GM21825 (cell line): Measurements from ENCODE around the gene MLKL.
A peak's percentile ranks its signal among the peaks of the same experiment; 100 is the strongest.

Experiments used
- ATAC-seq: cut with Tn5 transposase; IDR thresholded peaks from one replicate; pipeline ENCODE4 v1.9.1; 2021; ENCODE audit warnings: mild to moderate bottlenecking, moderate library complexity; ENCODE audit not compliant: unreplicated experiment

The MLKL gene

GRCh38 chr16:74700438-74701225 is at the start of gene MLKL:
MLKL (minus strand) TSS chr16:74700862; CDS start chr16:74695757, 5,105 bp downstream.
- peak; percentile 52 for ATAC-seq

DNA sequence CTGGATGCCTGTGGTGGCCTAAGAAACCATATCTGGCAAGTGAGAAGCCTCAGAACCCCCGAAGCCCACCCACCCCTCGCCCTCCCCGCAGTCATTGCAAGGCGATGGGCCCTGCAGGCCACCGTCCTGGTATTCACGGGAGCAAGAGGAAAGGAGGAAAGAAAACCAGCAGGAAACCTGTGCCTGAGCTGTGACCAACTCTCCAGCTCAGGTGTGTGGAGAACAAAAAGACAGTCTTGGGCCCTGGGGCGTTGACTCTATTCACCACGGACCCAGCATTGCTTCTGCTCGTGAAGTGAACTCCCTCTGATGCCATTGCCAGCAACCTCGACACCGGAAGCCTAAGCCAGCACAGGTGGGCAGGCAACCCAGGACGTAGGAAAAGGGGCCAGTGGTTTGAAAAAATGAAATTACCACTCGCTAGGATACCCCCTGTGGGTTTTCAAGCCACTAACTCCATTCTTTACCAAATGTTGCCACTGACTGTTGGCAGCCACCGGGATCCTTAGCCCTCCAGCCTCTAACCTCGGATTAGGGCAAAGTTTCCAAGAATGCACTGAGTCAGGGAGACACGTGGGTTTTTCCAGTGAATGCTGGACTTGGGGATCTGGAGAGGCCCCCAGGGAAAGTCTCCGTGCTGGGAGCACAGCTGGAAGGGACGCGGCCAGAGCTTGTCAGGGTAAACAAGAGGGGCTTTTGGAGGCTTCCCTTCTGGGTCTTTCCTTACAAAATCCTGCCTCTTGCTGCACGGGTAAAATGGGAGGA is 48.8 kb upstream of the MLKL start:
- ATAC-seq = no peak

DNA sequence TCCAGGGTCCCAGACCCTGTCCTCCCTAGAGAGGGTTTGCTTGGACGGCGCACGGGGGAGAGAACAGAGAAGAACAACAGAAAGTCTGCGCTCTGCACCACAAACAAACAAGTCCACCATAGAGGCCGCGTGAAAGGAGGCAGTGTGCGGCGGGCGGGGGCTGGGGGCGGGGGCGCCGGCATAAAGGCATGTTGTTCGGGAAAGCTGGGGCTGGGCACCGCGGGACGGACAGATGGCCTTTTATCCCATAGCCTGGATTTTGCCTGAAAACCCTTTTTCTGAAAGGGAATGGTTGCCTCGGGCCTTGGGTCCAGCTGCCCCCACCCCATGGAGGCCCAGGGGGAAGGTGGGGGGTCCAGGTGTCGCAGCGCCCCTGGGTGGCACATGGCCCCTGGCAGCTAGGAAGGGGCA is 48.0 kb upstream of the MLKL start:
- ATAC-seq = no peak

- ATAC-seq = no peak
These were observed 47.3 kb upstream of the MLKL start for GRCh38 chr16:74747716-74748615.

- no peak for ATAC-seq
These were observed 45.3 kb upstream of the MLKL start for GRCh38 chr16:74745926-74746325.

- no peak for ATAC-seq
These were observed 44.5 kb upstream of the MLKL start for GRCh38 chr16:74745109-74745615.

DNA sequence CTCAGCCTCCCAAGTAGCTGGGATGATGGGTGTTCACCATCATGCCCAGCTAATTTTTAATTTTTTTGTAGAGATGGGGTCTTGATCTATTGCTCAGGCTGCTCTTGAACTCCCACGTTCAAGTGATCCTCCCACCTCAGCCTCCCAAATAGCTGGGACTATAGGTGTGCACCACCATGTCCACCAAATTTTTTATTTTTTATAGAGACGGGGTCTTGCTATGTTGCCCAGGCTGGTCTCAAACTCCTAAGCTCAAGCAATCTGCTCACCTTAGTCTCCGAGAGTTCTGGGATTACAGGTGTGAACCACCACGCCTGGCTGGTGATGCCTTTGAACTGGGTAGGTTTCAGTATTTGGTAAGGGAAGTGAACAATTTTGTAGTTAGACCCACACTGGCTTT is 43.9 kb upstream of the MLKL start:
- no peak for ATAC-seq

DNA sequence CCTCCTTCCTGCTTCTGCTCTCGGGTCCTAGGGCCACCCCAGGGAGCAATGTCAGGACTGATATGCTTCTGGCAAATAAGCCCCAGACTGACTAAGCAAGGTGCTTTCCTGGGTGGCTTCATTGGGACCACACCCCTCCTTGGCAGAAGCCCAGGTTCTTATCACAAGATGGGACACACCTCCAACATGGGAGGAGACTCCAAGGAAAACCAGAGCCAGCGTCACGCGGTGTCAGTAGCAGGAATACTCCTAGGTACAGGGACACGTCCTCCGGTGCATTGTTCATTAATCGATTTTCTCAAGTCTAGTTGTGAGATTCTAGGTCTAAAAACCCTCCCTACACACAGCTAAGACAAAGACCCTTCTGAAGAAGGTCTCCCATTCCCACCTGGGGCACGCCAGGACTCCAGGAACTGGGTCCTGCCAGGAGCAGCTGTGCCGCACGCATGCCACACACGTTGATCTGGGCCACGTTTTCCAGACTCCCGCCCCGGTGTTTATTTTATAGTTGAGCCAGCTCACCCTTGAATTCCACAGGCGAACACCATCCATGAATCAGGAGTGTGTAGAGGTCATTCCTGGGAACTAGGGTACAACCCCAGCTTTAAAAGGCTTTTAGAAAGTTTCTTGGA is 43.1 kb upstream of the MLKL start:
- no peak for ATAC-seq

DNA sequence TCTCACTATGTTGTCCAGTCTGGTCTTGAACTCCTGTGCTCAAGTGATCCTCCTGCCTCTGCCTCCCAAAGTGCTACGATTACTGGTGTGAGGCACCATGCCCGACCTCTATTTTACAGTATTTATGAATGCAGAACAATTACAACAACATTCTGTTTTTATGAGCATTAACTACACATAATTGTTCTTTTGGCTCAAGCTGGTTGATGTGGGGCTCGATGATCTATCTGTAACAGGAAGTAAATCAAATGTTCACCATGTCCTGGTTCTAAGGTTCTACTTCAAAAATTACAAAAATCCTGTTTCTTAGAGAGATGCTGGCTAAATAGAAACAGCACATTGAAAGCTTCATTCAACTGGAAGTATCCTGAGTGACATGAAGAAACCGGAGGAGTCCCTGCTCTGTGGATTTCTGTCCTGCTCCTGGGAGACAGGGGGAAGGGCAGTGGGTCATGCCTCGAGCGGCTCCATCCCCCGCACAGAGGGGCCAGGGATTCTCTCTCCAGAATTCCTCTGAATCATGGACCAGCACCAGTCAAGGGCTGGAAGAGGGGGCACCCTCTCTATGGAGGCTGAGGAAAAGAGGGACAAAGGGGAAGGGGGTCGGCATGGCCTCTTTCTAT is 42.5 kb upstream of the MLKL start:
- no peak for ATAC-seq

DNA sequence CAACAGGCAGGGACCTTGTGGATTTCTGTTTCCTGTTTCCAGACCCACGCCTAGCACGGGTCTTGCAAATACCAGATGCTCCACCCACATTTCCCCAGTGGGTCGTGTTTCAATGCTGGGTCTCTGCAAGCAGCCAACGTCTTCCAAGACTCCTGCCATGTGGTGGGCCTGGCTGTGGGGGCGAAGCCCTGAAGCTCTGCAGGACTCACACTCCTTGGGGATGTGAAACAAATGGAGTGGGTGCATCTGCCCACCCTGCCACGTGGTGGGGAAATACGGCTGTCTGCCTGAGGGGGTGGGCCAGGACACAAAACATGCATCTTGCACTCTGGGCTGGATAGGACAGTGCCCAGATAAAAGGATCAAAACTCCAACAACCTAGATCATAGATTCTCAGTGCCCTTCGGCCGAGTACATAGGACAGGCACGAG is 41.4 kb upstream of the MLKL start:
- no peak for ATAC-seq

DNA sequence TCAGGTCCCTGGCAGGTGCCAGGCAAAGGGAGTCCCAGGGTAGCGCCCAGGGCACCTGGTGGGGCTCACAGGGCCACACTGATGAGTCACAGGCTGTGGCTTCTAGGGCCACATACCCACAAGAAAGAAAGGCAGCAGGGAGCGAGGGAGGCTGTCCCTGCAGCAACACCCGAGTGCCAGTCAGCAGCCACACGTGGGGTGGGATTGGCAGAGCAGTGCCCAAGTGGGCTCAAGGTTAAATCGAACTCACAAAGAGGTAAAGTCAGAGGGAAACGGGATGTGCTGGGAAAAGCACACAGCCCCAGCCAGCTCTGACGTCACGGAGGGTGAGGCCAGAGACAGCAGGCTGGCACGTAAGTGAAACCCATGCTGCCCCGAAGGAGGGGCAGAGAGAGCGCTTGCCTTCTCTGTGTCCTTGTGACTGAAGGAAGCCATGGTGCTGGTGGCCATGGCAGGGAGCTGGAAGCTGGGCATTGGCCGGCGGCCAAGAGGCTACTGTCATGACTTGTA is 40.2 kb upstream of the MLKL start:
- ATAC-seq = no peak

GRCh38 chr16:74739275-74739674 is 38.6 kb upstream of the MLKL start:
- no peak for ATAC-seq

DNA sequence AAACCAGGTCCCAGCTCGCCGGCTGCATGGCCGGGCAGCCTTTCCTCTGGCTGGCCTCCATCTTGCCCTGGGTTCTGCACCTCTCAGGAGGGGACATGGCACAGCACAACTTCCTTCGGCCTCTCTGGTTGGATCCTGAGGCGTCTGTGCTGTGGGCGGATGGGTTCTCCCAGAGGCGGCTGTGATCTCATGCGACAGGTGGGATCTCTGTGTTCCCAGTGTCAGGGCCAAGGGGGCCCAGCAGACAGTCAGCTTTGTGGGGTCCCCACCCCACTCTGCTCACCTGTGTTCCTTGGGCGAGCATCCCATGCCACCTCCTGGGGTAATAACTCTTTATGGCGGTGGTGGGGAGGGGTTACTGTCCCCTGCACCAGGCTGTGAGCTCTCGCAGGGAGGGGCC is 38.2 kb upstream of the MLKL start:
- ATAC-seq = no peak

- no peak for ATAC-seq
These were observed 37.5 kb upstream of the MLKL start for GRCh38 chr16:74738113-74738541.

GRCh38 chr16:74737521-74737920 is 36.9 kb upstream of the MLKL start:
- no peak for ATAC-seq

DNA sequence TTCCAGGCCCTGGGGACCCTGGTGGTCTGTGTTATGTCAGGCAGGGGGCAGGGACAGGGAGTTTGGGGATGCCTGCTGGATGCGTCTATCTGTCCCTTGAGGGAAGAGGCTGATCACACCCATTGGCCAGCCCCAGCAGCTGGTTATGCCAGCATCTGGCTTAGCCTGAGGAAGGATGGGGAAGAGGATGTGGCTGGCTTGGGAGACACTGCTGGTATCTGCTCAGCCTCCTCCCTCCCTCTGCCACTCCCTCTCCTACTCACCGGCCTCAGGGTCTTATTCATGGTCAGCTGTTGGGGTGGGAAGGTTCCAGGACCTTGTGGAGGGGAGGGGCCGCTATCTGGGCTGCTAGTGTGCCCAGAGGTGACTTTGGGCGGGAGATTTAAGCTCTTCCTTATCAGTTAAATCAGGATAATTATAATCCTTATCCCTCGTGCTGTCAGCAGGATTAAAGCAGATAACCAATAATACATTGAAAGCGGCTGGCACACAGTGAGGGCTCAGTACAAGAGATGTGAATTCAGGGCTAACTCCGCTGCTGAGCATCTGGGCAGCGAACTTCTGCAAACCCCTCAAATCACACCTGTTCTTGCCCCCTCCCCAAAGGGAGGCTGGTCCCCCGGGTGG is 36.0 kb upstream of the MLKL start:
- no peak for ATAC-seq

DNA sequence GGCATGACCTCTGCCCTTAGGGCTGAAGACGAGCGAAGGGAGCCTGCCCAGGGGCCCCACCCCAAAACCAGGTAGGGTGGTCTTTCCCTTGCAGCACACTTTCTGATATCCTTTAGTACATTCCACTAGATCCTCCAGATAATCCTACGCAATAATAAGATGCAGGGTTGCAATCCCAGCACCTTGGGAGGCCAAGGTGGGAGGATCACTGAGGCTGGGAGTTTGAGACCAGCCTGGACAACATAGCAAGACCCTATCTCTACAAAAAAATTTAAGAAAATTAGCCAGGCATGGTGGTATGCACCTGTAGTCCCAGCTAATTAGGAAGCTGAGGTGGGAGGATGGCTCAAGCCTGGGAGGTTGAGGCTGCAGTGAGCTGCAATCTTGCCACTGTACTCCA is 34.9 kb upstream of the MLKL start:
- ATAC-seq = no peak

- ATAC-seq = no peak
These were observed 34.4 kb upstream of the MLKL start for GRCh38 chr16:74735162-74735452.

DNA sequence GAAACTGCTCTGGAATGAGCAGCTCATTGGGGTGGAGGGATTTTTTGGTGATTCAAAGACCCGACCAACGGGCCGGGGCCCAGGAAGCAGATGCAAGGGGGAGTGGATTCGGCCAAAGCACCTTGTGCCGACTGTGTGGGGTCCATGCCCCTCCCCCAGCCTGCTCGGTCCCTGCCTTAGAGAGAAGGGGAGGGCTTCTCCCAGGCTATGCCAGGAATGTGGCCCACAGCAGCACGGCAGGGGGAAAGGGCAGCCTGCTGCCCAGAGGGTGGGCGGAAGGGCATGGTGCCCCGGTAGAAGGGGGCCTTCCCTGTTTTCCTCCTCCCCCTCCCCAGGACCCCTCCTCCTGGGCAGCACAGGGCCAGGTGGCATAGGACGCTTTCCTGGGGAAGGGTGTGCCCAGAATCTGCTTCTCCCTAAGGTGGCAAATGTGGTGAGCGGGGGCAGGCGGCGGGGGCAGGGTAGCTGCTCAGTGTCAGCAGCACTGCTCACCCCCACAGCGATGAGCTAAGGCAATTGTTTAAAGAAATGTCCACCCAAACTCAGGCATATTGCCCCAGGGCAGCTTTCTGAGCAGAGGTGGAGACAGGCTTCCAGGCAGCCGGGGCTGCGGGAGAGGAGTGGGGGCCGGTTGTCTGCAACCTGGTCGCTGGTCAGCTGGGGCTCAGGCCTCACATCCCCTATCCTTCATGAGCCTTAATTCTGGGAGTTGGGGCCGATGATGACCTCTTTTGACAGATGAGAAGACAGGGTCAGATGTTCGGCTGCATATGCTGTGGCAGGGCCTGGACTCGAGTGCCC is 33.9 kb upstream of the MLKL start:
- no peak for ATAC-seq
